ENCODE results near the gene BCAR3. TPM values are rescaled to one million over a fixed set of nuclear protein-coding genes. Genes with fewer than 3 reads are reported as not detected.

Gene BCAR3
- total RNA-seq, 3 donors from 2014 or later (not counting 1 experiment from before 2014, with no cell fraction given), result 0.52 to 6.5 (median 2.4) TPM

GRCh38 chr1:93685918-93686317 is 4.3 kb upstream of the BCAR3 start:
- TF ChIP-seq CTCF (IDR thresholded peaks at IDR 0.05), result no peak
- H3K4me1 Mint-ChIP-seq, result peaks cover 6 to 7% of the 10 kb centered on the region in 2 donors
- no peak for DNase-seq
- no peaks in the 10 kb centered on the region for H3K9me3 ChIP-seq (ENCODE audit: control insufficient read depth, insufficient read depth, low read length)
- intact Hi-C loops (cut with micrococcal nuclease), result no loop called here
- peaks cover 6% of the 10 kb centered on the region for H3K4me1 ChIP-seq (ENCODE audit: control insufficient read depth, insufficient read depth, low read length)
- peaks cover 5% of the 10 kb centered on the region for H3K27me3 ChIP-seq (ENCODE audit: control insufficient read depth, insufficient read depth, low read length)
- H3K9me3 Mint-ChIP-seq, result no peaks in the 10 kb centered on the region
- 71% methylated on average over 1 of the region's 1 CpG for WGBS (ENCODE audit: insufficient coverage)
- no peak overlapping the region for H3K4me3 Mint-ChIP-seq
- H3K27ac Mint-ChIP-seq, result no peak overlapping the region
- ATAC-seq, result no peak
- H3K36me3 Mint-ChIP-seq, result no peaks in the 10 kb centered on the region
- H3K36me3 ChIP-seq (ENCODE audit: control insufficient read depth, insufficient read depth, low read length), result no peaks in the 10 kb centered on the region
- peaks cover 7 to 20% of the 10 kb centered on the region in 2 donors for H3K27me3 Mint-ChIP-seq (ENCODE audit: low read depth in 2 of 2)
- H3K27ac ChIP-seq (ENCODE audit: low read length), result no peak overlapping the region
- H3K4me3 ChIP-seq (ENCODE audit: low read length), result no peak overlapping the region

- peaks cover 7 to 27% of the 10 kb centered on the region in 2 donors for H3K27me3 Mint-ChIP-seq (ENCODE audit: low read depth in 2 of 2)
- no peaks in the 10 kb centered on the region for H3K9me3 Mint-ChIP-seq
- H3K36me3 Mint-ChIP-seq, result no peaks in the 10 kb centered on the region
- H3K36me3 ChIP-seq (ENCODE audit: control insufficient read depth, insufficient read depth, low read length), result no peaks in the 10 kb centered on the region
- intact Hi-C loops (cut with micrococcal nuclease), result no loop called here
- H3K27me3 ChIP-seq (ENCODE audit: control insufficient read depth, insufficient read depth, low read length), result peaks cover 5% of the 10 kb centered on the region
- H3K4me1 ChIP-seq (ENCODE audit: control insufficient read depth, insufficient read depth, low read length), result peaks cover 13% of the 10 kb centered on the region
- DNase-seq (no peak), ATAC-seq (no peak)
- TF ChIP-seq CTCF (IDR thresholded peaks at IDR 0.05), result no peak
- H3K27ac ChIP-seq (ENCODE audit: low read length), result no peak overlapping the region
- H3K9me3 ChIP-seq (ENCODE audit: control insufficient read depth, insufficient read depth, low read length), result no peaks in the 10 kb centered on the region
- peak overlapping the region; percentile 14 for H3K4me3 Mint-ChIP-seq
- H3K4me3 ChIP-seq (ENCODE audit: low read length), result no peak overlapping the region
- no peak overlapping the region for H3K27ac Mint-ChIP-seq
- WGBS (ENCODE audit: insufficient coverage), result 100% methylated on average over 1 of the region's 2 CpGs
- peaks cover 6 to 13% of the 10 kb centered on the region in 2 donors for H3K4me1 Mint-ChIP-seq
These were observed 1.6 kb upstream of the BCAR3 start for GRCh38 chr1:93683234-93683633.

- Mint-ChIP-seq H3K4me3 (peak overlapping the region; percentile 92), H3K36me3 (no peaks in the 10 kb centered on the region), H3K27ac (peak overlapping the region in 1 of 2 donors; percentile 36), H3K4me1 (peaks cover 6 to 13% of the 10 kb centered on the region in 2 donors), H3K9me3 (no peaks in the 10 kb centered on the region), H3K27me3 (ENCODE audit: low read depth in 2 of 2) (peaks cover 11 to 27% of the 10 kb centered on the region in 2 donors)
- no peak for TF ChIP-seq CTCF (IDR thresholded peaks at IDR 0.05)
- intact Hi-C loops (cut with micrococcal nuclease), result loop anchor here (2.0 kb wide), 1 partner anchor 133 kb away; no protein-coding TSS in a partner anchor
- Histone ChIP-seq H3K4me3 (ENCODE audit: low read length) (peak overlapping the region; percentile 34), H3K36me3 (ENCODE audit: control insufficient read depth, insufficient read depth, low read length) (no peaks in the 10 kb centered on the region), H3K4me1 (ENCODE audit: control insufficient read depth, insufficient read depth, low read length) (peaks cover 13% of the 10 kb centered on the region), H3K27me3 (ENCODE audit: control insufficient read depth, insufficient read depth, low read length) (peaks cover 5% of the 10 kb centered on the region), H3K9me3 (ENCODE audit: control insufficient read depth, insufficient read depth, low read length) (no peaks in the 10 kb centered on the region), H3K27ac (ENCODE audit: low read length) (no peak overlapping the region)
- 9% methylated on average over 10 of the region's 12 CpGs for WGBS (ENCODE audit: insufficient coverage)
- DNase-seq, result no peak
- ATAC-seq, result no peak
These were observed 364 bp upstream of the BCAR3 start for GRCh38 chr1:93681989-93682412.

Data from natural killer cell (primary cell).